Left lung (tissue), 10 donors: ENCODE data around the gene GATA2. TPM values are rescaled to one million over a fixed set of nuclear protein-coding genes. Genes with fewer than 3 reads are reported as not detected.

Experiments
- ATAC-seq: fragments of 200-7000 bp; cut with Tn5 transposase; one replicate; pipeline ENCODE4 v1.9.1; 2020; ENCODE audit warnings: moderate library complexity
- DNase-seq, 4 donors: peaks; one replicate each; pipeline ENCODE4 v3.0.0-alpha.2; 2013 to 2020
- H3K27ac ChIP-seq, 2 donors: fragments of 200-600 bp; sonication (generic) in 1 of 2; one replicate each; pipeline versions ENCODE4 v1.5.0 to v1.8.0; 2020 to 2021
- H3K27me3 ChIP-seq, 2 donors: fragments of 200-600 bp; sonication (generic) in 1 of 2; one replicate each; pipeline versions ENCODE4 v1.5.0 to v1.8.0; 2020 to 2021
- H3K36me3 ChIP-seq, 2 donors: fragments of 200-600 bp; sonication (generic) in 1 of 2; one replicate each; pipeline versions ENCODE4 v1.5.0 to v1.8.0; 2020 to 2021
- H3K4me1 ChIP-seq, 2 donors: fragments of 200-600 bp; one replicate each; pipeline ENCODE4 v1.8.0; 2021
- H3K4me3 ChIP-seq, 2 donors: fragments of 200-600 bp; sonication (generic) in 1 of 2; one replicate each; pipeline versions ENCODE4 v1.5.0 to v1.8.0; 2020 to 2021; ENCODE audit warnings: mild to moderate bottlenecking in 1 of 2
- H3K9me3 ChIP-seq, 2 donors: fragments of 200-600 bp; sonication (generic) in 1 of 2; one replicate each; pipeline versions ENCODE4 v1.5.0 to v1.8.0; 2020 to 2021
- intact Hi-C, 2 donors: fragments of 100-400 bp; cut with DNase I; formaldehyde crosslinking; loops; one replicate each; pipeline versions ENCODE4 v1.11.2 to v1.14.2; 2022
- polyA plus RNA-seq, 6 donors: library from polyadenylated mRNA; unstranded; fragments of 120-200 nt; gene quantifications; one replicate each; pipeline ENCODE4 v1.2.1, GENCODE V29; 2013; ENCODE audit not compliant: insufficient read length in 6 of 6
- total RNA-seq, 2 donors: library from RNA; stranded (reverse); fragmentation: NEBNext Ultra II Directional; extraction: Animal tissue kit (Norgen Biotek cat#: 25700); gene quantifications; one replicate each; pipeline ENCODE4 v1.2.1, GENCODE V29; 2021
- TF ChIP-seq, protein P1 (sequence below), 2 donors: fragments of 200-600 bp; sonication (generic) in 1 of 2; IDR thresholded peaks; one replicate each; pipeline versions ENCODE4 v1.5.0 to v1.8.0; 2021; ENCODE audit warnings: antibody characterized with exemption in 2 of 2
- donor health status: DM: no; HTN: yes; CAD: no.
- donor health status: DM: no; HTN: no; CAD: no.

Gene GATA2
- total and polyA plus RNA-seq, 8 donors = 9.2 to 43.0 (median 15.1) TPM

DNA sequence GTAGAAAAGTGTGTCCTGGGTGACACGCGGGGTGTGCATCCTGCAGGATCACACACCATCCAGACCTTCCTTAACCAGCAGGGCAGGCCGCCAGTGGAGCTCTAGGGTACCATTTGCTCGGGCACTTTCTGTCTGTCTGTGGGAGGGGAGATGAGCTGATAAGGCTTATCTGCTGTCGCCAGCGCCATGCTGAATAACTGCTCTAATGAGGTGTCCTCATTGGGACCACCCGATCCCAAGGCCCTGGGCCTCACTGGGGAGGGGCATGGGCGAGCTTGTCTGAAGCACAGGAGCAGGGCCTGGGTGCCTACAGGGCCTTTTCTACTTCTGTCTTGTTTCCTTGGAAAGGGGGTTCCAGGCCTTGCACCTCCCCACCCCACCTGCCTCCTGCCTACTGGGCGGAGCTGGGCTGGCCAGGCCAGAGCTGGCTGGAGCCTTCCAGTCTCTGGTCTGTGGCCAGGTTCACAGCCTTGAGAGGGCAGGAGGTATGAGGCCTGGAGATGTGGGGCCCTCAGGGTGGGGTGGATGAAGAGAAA, 2.5 kb upstream of the GATA2 start:
- intact Hi-C loops = loop anchor here in 1 of 2 donors (5.0 to 10.0 kb wide), 2 partner anchors 68 to 321 kb away; no protein-coding TSS in a partner anchor
- Histone ChIP-seq H3K9me3 (no peaks in the 10 kb centered on the region), H3K4me1 (peaks cover 9 to 45% of the 10 kb centered on the region in 2 donors), H3K36me3 (no peaks in the 10 kb centered on the region), H3K27me3 (peaks cover 59 to 99% of the 10 kb centered on the region in 2 donors), H3K4me3 (no peak overlapping the region), H3K27ac (peak overlapping the region in 1 of 2 donors; percentile 26)
- TF ChIP-seq, protein P1, sequence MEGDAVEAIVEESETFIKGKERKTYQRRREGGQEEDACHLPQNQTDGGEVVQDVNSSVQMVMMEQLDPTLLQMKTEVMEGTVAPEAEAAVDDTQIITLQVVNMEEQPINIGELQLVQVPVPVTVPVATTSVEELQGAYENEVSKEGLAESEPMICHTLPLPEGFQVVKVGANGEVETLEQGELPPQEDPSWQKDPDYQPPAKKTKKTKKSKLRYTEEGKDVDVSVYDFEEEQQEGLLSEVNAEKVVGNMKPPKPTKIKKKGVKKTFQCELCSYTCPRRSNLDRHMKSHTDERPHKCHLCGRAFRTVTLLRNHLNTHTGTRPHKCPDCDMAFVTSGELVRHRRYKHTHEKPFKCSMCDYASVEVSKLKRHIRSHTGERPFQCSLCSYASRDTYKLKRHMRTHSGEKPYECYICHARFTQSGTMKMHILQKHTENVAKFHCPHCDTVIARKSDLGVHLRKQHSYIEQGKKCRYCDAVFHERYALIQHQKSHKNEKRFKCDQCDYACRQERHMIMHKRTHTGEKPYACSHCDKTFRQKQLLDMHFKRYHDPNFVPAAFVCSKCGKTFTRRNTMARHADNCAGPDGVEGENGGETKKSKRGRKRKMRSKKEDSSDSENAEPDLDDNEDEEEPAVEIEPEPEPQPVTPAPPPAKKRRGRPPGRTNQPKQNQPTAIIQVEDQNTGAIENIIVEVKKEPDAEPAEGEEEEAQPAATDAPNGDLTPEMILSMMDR (IDR thresholded peaks at IDR 0.05) = no peak
- no peak for DNase-seq
- no peak for ATAC-seq

- H3K9me3 ChIP-seq = no peaks in the 10 kb centered on the region
- TF ChIP-seq, protein P1 (IDR thresholded peaks at IDR 0.05) = no peak
- peaks cover 71 to 100% of the 10 kb centered on the region in 2 donors for H3K27me3 ChIP-seq
- no peak overlapping the region for H3K4me3 ChIP-seq
- ATAC-seq = no peak
- no peak overlapping the region for H3K27ac ChIP-seq
- intact Hi-C loops = loop anchor here in 1 of 2 donors (10.0 kb wide), 1 partner anchor 320 kb away; no protein-coding TSS in a partner anchor
- H3K4me1 ChIP-seq = peaks cover 17 to 57% of the 10 kb centered on the region in 2 donors
- no peaks in the 10 kb centered on the region for H3K36me3 ChIP-seq
- no peak for DNase-seq
These were observed 1.3 kb upstream of the GATA2 start for GRCh38 chr3:128494367-128494650.

- Histone ChIP-seq H3K4me1 (peaks cover 22 to 62% of the 10 kb centered on the region in 2 donors), H3K27me3 (peaks cover 77 to 100% of the 10 kb centered on the region in 2 donors), H3K4me3 (peak overlapping the region in 1 of 2 donors; percentile 59), H3K36me3 (no peaks in the 10 kb centered on the region), H3K9me3 (no peaks in the 10 kb centered on the region), H3K27ac (no peak overlapping the region)
- intact Hi-C loops = loop anchor here in 1 of 2 donors (10.0 kb wide), 1 partner anchor 319 kb away; no protein-coding TSS in a partner anchor
- no peak for ATAC-seq
- TF ChIP-seq, protein P1 (IDR thresholded peaks at IDR 0.05) = no peak
- DNase-seq = no peak
These were observed 767 bp upstream of the GATA2 start for GRCh38 chr3:128493570-128494366.

DNA sequence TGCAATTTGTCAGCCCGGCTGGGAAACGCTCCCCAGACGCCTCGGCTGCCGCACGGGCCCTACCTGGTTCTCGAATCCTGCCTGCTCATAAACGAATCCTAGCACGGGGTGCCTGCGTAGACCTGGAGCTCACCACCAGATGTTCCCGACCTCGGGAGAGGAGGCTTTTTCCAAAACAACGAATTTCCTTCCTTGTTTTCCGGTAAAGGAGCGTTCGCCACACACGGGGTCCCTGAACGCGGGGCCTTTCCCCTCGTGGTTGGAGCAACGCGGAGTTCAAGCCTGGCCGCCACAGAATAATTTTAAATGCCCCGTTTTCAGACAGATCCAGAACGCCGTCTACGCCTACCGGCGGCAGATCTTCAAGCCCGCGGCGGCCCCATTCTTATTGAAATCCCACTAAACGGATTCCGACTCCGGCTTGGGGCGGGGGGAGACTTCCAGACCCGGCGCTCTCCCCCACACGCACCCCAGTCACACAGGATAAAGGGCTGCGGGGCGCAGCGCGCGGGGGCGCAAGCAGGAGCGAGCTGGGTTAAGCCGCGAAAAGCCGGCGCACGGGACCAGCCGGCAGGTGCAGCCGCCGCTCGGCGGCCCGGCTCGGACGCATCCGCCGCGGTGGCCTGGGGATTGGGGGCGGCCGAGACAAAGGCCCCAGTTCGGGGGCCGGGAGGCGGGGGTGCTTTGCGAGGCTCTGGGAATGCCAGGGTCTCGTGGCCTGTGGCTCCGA, 895 bp downstream of the GATA2 start:
- Histone ChIP-seq H3K27ac (peak overlapping the region; percentile 37 to 83), H3K4me3 (peak overlapping the region in 1 of 2 donors; percentile 59), H3K9me3 (no peaks in the 10 kb centered on the region), H3K27me3 (peaks cover 89 to 100% of the 10 kb centered on the region in 2 donors), H3K4me1 (peaks cover 31 to 67% of the 10 kb centered on the region in 2 donors), H3K36me3 (no peaks in the 10 kb centered on the region)
- DNase-seq (peak in 2 of 4 donors; percentile 66 to 73), ATAC-seq (no peak)
- TF ChIP-seq, protein P1 (IDR thresholded peaks at IDR 0.05) = no peak
- intact Hi-C loops = loop anchor here in 1 of 2 donors (10.0 kb wide), 1 partner anchor 317 kb away; no protein-coding TSS in a partner anchor

DNA sequence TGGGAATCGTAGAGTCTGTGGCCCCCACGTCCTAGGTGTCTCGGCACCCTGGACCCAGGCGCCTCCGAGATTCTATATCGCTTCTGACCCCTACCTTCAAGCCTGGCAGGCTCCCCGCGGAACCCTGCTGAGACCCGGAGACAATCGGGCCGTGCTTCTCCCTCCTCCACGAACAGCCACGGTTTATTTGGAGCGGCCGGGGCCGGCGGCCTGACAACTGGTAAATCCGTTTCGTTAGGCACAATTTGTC, 1.4 kb downstream of the GATA2 start:
- H3K27me3 ChIP-seq = peaks cover 89 to 100% of the 10 kb centered on the region in 2 donors
- intact Hi-C loops = loop anchor here in 1 of 2 donors (10.0 kb wide), 1 partner anchor 317 kb away; no protein-coding TSS in a partner anchor
- TF ChIP-seq, protein P1 (IDR thresholded peaks at IDR 0.05) = no peak
- H3K4me1 ChIP-seq = peaks cover 32 to 68% of the 10 kb centered on the region in 2 donors
- DNase-seq = no peak
- peak overlapping the region; percentile 37 to 83 for H3K27ac ChIP-seq
- no peaks in the 10 kb centered on the region for H3K36me3 ChIP-seq
- peak overlapping the region in 1 of 2 donors; percentile 59 for H3K4me3 ChIP-seq
- ATAC-seq = no peak
- no peaks in the 10 kb centered on the region for H3K9me3 ChIP-seq
